BJ (cell line): Measurements from ENCODE around the gene GABARAPL2. TPM values are rescaled to one million over a fixed set of nuclear protein-coding genes. Genes with fewer than 3 reads are reported as not detected.

Experiments used
- CTCF ChIA-PET: fragments of 350-600 bp; formaldehyde crosslinking; extraction: SDS; loops from one replicate; lab custom pipeline; 2021; ENCODE audit warnings: antibody characterized with exemption, inconsistent platforms; lab: Yijun Ruan, JAX
- POLR2A ChIA-PET: fragments of 300-600 bp; sonication (Branson Sonifier 250); formaldehyde crosslinking; extraction: SDS; loops from one replicate; lab custom pipeline; 2021; ENCODE audit warnings: antibody characterized with exemption; lab: Charles Lee
- DNase-seq: peaks from one replicate; pipeline ENCODE4 v3.0.0-alpha.2; 2011; ENCODE audit warnings: low read depth
- H3K27me3 ChIP-seq: 2 replicates; pipeline ENCODE4 v1.6.0; 2011; ENCODE audit warnings: low read length; ENCODE audit not compliant: control insufficient read depth, insufficient read depth
- H3K36me3 ChIP-seq: 2 replicates; pipeline ENCODE4 v1.5.1; 2011; ENCODE audit warnings: low read length; ENCODE audit not compliant: control insufficient read depth, insufficient read depth
- H3K4me3 ChIP-seq: 2 replicates; pipeline ENCODE4 v1.5.1; 2011; ENCODE audit warnings: low read depth, mild to moderate bottlenecking, control low read depth, low read length
- polyA plus RNA-seq: library from polyadenylated mRNA; depleted of rRNA; stranded (reverse); fragments of >200 nt; gene quantifications from 2 replicates; pipeline ENCODE4 v1.2.3, GENCODE V29; 2011
- TF ChIP-seq, protein P1 (sequence below): IDR thresholded peaks from 2 replicates; pipeline ENCODE4 v1.5.1; 2011; ENCODE audit warnings: low read depth, mild to moderate bottlenecking, control low read depth, inconsistent platforms, low read length, moderate library complexity; ENCODE audit not compliant: insufficient read depth

The GABARAPL2 gene
- polyA plus RNA-seq, 1 experiment: 32.3 TPM

DNA sequence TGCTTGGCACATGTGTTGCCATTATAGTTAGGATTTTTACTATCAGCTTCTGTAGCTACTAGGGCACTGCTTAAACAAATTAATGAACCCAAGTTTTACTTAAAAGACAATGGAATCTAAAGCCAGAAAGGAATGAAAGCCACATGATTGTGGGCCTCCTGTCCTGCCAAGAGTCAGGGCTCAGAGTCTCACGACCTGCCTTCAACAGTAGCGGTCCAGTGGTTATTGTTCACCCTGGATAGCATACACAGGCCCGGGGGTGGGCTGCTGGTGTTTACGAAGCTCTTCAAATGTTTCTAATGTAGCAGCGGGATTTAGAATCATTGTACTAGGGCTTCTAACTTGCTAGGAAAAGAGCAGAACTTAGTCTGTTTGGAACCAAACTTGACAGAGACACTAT, 7.8 kb downstream of the GABARAPL2 start:
- Histone ChIP-seq H3K27me3 (no peaks in the 10 kb centered on the region), H3K4me3 (no peak overlapping the region), H3K36me3 (peaks cover 36% of the 10 kb centered on the region)
- DNase-seq: no peak
- POLR2A ChIA-PET: no interaction called here
- TF ChIP-seq, protein P1, sequence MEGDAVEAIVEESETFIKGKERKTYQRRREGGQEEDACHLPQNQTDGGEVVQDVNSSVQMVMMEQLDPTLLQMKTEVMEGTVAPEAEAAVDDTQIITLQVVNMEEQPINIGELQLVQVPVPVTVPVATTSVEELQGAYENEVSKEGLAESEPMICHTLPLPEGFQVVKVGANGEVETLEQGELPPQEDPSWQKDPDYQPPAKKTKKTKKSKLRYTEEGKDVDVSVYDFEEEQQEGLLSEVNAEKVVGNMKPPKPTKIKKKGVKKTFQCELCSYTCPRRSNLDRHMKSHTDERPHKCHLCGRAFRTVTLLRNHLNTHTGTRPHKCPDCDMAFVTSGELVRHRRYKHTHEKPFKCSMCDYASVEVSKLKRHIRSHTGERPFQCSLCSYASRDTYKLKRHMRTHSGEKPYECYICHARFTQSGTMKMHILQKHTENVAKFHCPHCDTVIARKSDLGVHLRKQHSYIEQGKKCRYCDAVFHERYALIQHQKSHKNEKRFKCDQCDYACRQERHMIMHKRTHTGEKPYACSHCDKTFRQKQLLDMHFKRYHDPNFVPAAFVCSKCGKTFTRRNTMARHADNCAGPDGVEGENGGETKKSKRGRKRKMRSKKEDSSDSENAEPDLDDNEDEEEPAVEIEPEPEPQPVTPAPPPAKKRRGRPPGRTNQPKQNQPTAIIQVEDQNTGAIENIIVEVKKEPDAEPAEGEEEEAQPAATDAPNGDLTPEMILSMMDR: no peak
- CTCF ChIA-PET: interaction anchor here (0.7 to 1.9 kb wide), 3 partner anchors 12 to 57 kb away, joined by 3 to 6 read pairs (median 3); no protein-coding TSS in a partner anchor

DNA sequence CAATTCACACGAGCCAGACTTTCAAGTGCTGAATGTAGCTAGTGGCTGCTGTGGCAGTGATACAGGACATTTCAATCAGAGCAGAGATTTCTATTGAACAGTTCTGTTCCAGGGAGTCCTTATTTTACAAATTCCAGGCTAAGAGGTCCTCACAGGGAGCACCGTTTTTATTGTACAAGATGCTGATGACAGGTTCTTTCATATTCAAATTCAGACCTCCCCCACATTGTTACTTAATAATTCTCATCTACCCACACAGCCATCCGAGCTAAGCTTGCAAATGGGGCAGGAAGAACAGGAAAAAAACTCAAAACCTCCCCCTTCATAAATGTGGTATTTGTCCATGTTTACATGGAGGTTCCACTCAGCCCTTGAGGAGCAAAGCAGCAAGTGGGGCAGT, 9.8 kb downstream of the GABARAPL2 start:
- TF ChIP-seq, protein P1: no peak
- no peak for DNase-seq
- no peak overlapping the region for H3K4me3 ChIP-seq
- CTCF ChIA-PET: interaction anchor here (0.9 to 1.4 kb wide), 2 partner anchors 11 to 188 kb away, joined by 3 to 4 read pairs; no protein-coding TSS in a partner anchor
- H3K27me3 ChIP-seq: no peaks in the 10 kb centered on the region
- H3K36me3 ChIP-seq: peaks cover 31% of the 10 kb centered on the region
- POLR2A ChIA-PET: no interaction called here

DNA sequence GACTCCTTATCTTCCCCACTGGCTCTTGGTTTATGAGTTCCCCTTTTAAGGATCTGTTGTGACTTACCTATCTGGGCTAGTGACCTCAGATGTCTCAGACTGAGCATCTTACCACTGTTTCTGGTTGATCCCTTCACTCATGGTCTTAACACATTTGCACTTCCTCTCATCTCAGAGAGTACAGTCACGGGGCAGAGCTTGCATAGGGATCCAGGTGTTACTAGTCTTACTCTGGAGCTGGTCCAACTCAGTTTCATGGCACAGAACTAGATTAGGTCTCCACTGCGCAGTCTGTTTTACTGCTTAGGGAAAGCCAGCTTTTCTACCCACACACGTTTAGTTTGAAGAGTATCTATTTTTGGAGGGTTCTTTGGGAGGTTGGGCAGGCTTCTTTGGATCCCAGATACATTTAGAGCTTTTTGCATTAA, 10.2 kb downstream of the GABARAPL2 start:
- Histone ChIP-seq H3K4me3 (no peak overlapping the region), H3K27me3 (no peaks in the 10 kb centered on the region), H3K36me3 (peaks cover 32% of the 10 kb centered on the region)
- no peak for DNase-seq
- ChIA-PET POLR2A (no interaction called here), CTCF (interaction anchor here (0.9 to 1.4 kb wide), 2 partner anchors 11 to 187 kb away, joined by 3 to 4 read pairs; no protein-coding TSS in a partner anchor)
- TF ChIP-seq, protein P1: no peak

DNA sequence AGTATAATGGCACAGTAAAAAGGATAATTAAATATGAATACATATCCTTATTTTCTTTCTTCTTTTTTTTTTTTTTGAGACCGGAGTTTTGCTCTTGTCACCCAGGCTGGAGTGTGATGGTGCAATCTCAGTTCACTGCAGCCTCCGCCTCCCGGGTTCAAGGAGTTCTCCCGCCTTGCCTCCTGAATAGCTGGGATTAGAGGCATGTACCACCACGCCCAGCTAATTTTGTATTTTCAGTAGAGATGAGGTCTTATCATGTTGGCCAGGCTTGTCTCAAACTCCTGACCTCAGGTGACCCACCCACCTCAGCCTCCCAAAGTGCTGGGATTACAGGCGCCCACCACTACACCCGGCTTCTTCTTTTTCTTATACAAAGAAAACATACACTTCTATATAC, 12.0 kb downstream of the GABARAPL2 start:
- Histone ChIP-seq H3K36me3 (peaks cover 22% of the 10 kb centered on the region), H3K4me3 (no peak overlapping the region), H3K27me3 (no peaks in the 10 kb centered on the region)
- no peak for DNase-seq
- POLR2A ChIA-PET: no interaction called here
- CTCF ChIA-PET: no interaction called here
- TF ChIP-seq, protein P1: no peak

DNA sequence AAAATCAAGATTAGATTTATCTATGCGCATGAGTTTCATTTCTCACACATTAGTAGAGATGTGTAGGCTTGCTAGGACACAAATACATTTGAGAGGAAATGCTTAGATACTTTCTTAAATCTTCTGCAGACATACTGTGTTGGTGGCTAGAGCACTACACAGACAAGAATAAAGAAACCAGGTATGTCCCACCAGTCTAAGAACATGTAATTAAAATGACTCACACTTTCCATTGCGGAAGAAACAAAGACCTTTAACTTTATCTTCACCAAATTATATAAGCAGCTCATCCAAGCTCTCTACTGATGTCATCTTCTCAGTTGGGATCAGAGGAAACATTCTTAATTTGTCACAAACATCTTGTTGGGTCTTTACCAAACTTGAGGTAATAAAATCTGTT, 12.5 kb downstream of the GABARAPL2 start:
- ChIA-PET CTCF (interaction anchor here (1.4 kb wide), 1 partner anchor 14 kb away, joined by 4 read pairs; no protein-coding TSS in a partner anchor), POLR2A (no interaction called here)
- no peaks in the 10 kb centered on the region for H3K27me3 ChIP-seq
- TF ChIP-seq, protein P1: no peak
- peaks cover 19% of the 10 kb centered on the region for H3K36me3 ChIP-seq
- no peak for DNase-seq
- no peak overlapping the region for H3K4me3 ChIP-seq
